Cardiac muscle cell (in vitro differentiated cells and primary cell): Measurements from ENCODE around the gene LRRC32. TPM values are rescaled to one million over a fixed set of nuclear protein-coding genes. Genes with fewer than 3 reads are reported as not detected.

Source experiments
- DNase-seq, 2 donors: peaks; one replicate each; pipeline versions ENCODE4 v3.0.0 to v3.0.0-alpha.2; 2010 to 2017; ENCODE audit warnings: low read depth in 1 of 2, low spot score in 1 of 2
- H3K27ac ChIP-seq: fragments of 200-600 bp; sonication (generic); 2 replicates; pipeline ENCODE4 v1.5.1; 2016
- H3K27me3 ChIP-seq: fragments of 200-600 bp; sonication (generic); 2 replicates; pipeline ENCODE4 v1.6.0; 2016; ENCODE audit warnings: control low read depth
- H3K36me3 ChIP-seq: fragments of 200-600 bp; sonication (generic); 2 replicates; pipeline ENCODE4 v1.5.1; 2016; ENCODE audit warnings: control low read depth
- H3K4me1 ChIP-seq: fragments of 200-600 bp; sonication (generic); 2 replicates; pipeline ENCODE4 v1.8.1; 2017; ENCODE audit warnings: low read depth, mild to moderate bottlenecking, mixed run types
- H3K4me3 ChIP-seq: fragments of 200-600 bp; sonication (generic); 2 replicates; pipeline ENCODE4 v1.5.1; 2016; ENCODE audit warnings: mild to moderate bottlenecking
- H3K9me3 ChIP-seq: fragments of 200-600 bp; sonication (generic); 2 replicates; pipeline ENCODE4 v1.5.1; 2017; ENCODE audit warnings: low read depth, mild to moderate bottlenecking, control low read depth
- CTCF ChIP-seq: IDR thresholded peaks from 2 replicates; pipeline ENCODE4 v1.5.1; 2012; ENCODE audit warnings: low read depth, mild to moderate bottlenecking, low read length
- polyA plus RNA-seq: library from polyadenylated mRNA; unstranded; fragments of >200 nt; fragmentation: Nextera tagmentation; extraction: Ambion mirVana; gene quantifications from 2 replicates; pipeline ENCODE4 v1.2.1, GENCODE V29; 2016
- total RNA-seq: library from RNA; depleted of rRNA; stranded (reverse); fragments of >200 nt; gene quantifications from 2 replicates; pipeline ENCODE4 v1.2.3, GENCODE V29; 2016

LRRC32 gene
- total and polyA plus RNA-seq, 2 experiments from 2014 or later: 6.3 to 21.8 TPM

GRCh38 chr11:76614471-76615179 is 55.9 kb downstream of the LRRC32 start:
- TF ChIP-seq CTCF: no peak
- H3K27ac ChIP-seq: no peak overlapping the region
- H3K27me3 ChIP-seq: no peaks in the 10 kb centered on the region
- H3K9me3 ChIP-seq: no peaks in the 10 kb centered on the region
- peaks cover 26% of the 10 kb centered on the region for H3K4me1 ChIP-seq
- peak in 1 of 2 donors; percentile 55 for DNase-seq
- H3K36me3 ChIP-seq: no peaks in the 10 kb centered on the region
- H3K4me3 ChIP-seq: no peak overlapping the region

GRCh38 chr11:76613901-76614300 is 56.6 kb downstream of the LRRC32 start:
- Histone ChIP-seq H3K36me3 (no peaks in the 10 kb centered on the region), H3K27me3 (no peaks in the 10 kb centered on the region), H3K4me1 (peaks cover 30% of the 10 kb centered on the region), H3K27ac (no peak overlapping the region), H3K9me3 (no peaks in the 10 kb centered on the region), H3K4me3 (no peak overlapping the region)
- DNase-seq: no peak
- no peak for TF ChIP-seq CTCF

GRCh38 chr11:76612226-76612625 is 58.3 kb downstream of the LRRC32 start:
- no peak for TF ChIP-seq CTCF
- H3K27me3 ChIP-seq: no peaks in the 10 kb centered on the region
- H3K4me3 ChIP-seq: no peak overlapping the region
- no peaks in the 10 kb centered on the region for H3K36me3 ChIP-seq
- peak overlapping the region; percentile 84 for H3K27ac ChIP-seq
- H3K9me3 ChIP-seq: no peaks in the 10 kb centered on the region
- DNase-seq: no peak
- peaks cover 30% of the 10 kb centered on the region for H3K4me1 ChIP-seq

- Histone ChIP-seq H3K4me3 (no peak overlapping the region), H3K9me3 (no peaks in the 10 kb centered on the region), H3K27ac (peak overlapping the region; percentile 84), H3K27me3 (no peaks in the 10 kb centered on the region), H3K4me1 (peaks cover 30% of the 10 kb centered on the region), H3K36me3 (no peaks in the 10 kb centered on the region)
- no peak for TF ChIP-seq CTCF
- peak in 1 of 2 donors; percentile 94 for DNase-seq
Measured at GRCh38 chr11:76610871-76611475, 59.6 kb downstream of the LRRC32 start.

GRCh38 chr11:76610371-76610770 is 60.2 kb downstream of the LRRC32 start:
- Histone ChIP-seq H3K27ac (peak overlapping the region; percentile 84), H3K4me3 (no peak overlapping the region), H3K4me1 (peaks cover 34% of the 10 kb centered on the region), H3K27me3 (no peaks in the 10 kb centered on the region), H3K36me3 (no peaks in the 10 kb centered on the region), H3K9me3 (no peaks in the 10 kb centered on the region)
- no peak for DNase-seq
- no peak for TF ChIP-seq CTCF
